ENCODE measurements around the gene FAM120B. TPM values are rescaled to one million over a fixed set of nuclear protein-coding genes. Genes with fewer than 3 reads are reported as not detected.

The FAM120B gene
- total RNA-seq, 1 donor from 2014 or later, result 9.9 TPM

GRCh38 chr6:170440437-170440836, 133.9 kb downstream of the FAM120B start:
- TF ChIP-seq CTCF (IDR thresholded peaks at IDR 0.05), result no peak
- intact Hi-C loops (cut with DNase I), result no loop called here
- H3K4me1 ChIP-seq, result no peaks in the 10 kb centered on the region
- peak in 1 of 2 donors; percentile 47 for DNase-seq (ENCODE audit: low spot score in 2 of 2)
- H3K36me3 ChIP-seq, result no peaks in the 10 kb centered on the region
- H3K4me3 ChIP-seq, result no peak overlapping the region
- no peak overlapping the region for H3K27ac ChIP-seq
- no peaks in the 10 kb centered on the region for H3K9me3 ChIP-seq
- no peaks in the 10 kb centered on the region for H3K27me3 ChIP-seq

GRCh38 chr6:170441316-170441715, 134.8 kb downstream of the FAM120B start:
- Histone ChIP-seq H3K36me3 (no peaks in the 10 kb centered on the region), H3K27me3 (no peaks in the 10 kb centered on the region), H3K9me3 (no peaks in the 10 kb centered on the region), H3K4me3 (no peak overlapping the region), H3K4me1 (no peaks in the 10 kb centered on the region), H3K27ac (no peak overlapping the region)
- intact Hi-C loops (cut with DNase I), result no loop called here
- no peak for TF ChIP-seq CTCF (IDR thresholded peaks at IDR 0.05)
- peak in 1 of 2 donors; percentile 7 for DNase-seq (ENCODE audit: low spot score in 2 of 2)

- no peaks in the 10 kb centered on the region for H3K36me3 ChIP-seq
- intact Hi-C loops (cut with DNase I), result no loop called here
Observed at GRCh38 chr6:170442596-170442995, 136.0 kb downstream of the FAM120B start.

GRCh38 chr6:170443151-170443662, 136.6 kb downstream of the FAM120B start:
- TF ChIP-seq CTCF (IDR thresholded peaks at IDR 0.05), result no peak
- no peaks in the 10 kb centered on the region for H3K36me3 ChIP-seq
- H3K27ac ChIP-seq, result no peak overlapping the region
- intact Hi-C loops (cut with DNase I), result no loop called here
- H3K27me3 ChIP-seq, result no peaks in the 10 kb centered on the region
- no peaks in the 10 kb centered on the region for H3K9me3 ChIP-seq
- H3K4me1 ChIP-seq, result no peaks in the 10 kb centered on the region
- DNase-seq (ENCODE audit: low spot score in 2 of 2), result peak in 1 of 2 donors; percentile 54
- H3K4me3 ChIP-seq, result no peak overlapping the region

More at GRCh38 chr6:170442596-170442995, 136.0 kb downstream of the FAM120B start:
- TF ChIP-seq CTCF (IDR thresholded peaks at IDR 0.05), result no peak
- H3K4me3 ChIP-seq, result no peak overlapping the region
- no peak overlapping the region for H3K27ac ChIP-seq
- H3K9me3 ChIP-seq, result no peaks in the 10 kb centered on the region
- H3K27me3 ChIP-seq, result no peaks in the 10 kb centered on the region
- DNase-seq (ENCODE audit: low spot score in 2 of 2), result peak in 1 of 2 donors; percentile 13
- no peaks in the 10 kb centered on the region for H3K4me1 ChIP-seq

GRCh38 chr6:170444056-170444591, 137.6 kb downstream of the FAM120B start:
- Histone ChIP-seq H3K36me3 (no peaks in the 10 kb centered on the region), H3K27ac (no peak overlapping the region), H3K9me3 (no peaks in the 10 kb centered on the region), H3K4me1 (no peaks in the 10 kb centered on the region), H3K4me3 (no peak overlapping the region), H3K27me3 (no peaks in the 10 kb centered on the region)
- peak in 1 of 2 donors; percentile 51 for DNase-seq (ENCODE audit: low spot score in 2 of 2)
- TF ChIP-seq CTCF (IDR thresholded peaks at IDR 0.05), result no peak
- intact Hi-C loops (cut with DNase I), result no loop called here

Measured in ascending aorta (tissue), 2 donors.